GM19035 (cell line): ENCODE data around the gene GRIK3.

Experiments used
- ATAC-seq: cut with Tn5 transposase; IDR thresholded peaks from one replicate; pipeline ENCODE4 v1.9.1; 2021; ENCODE audit not compliant: unreplicated experiment

Gene GRIK3

GRCh38 chr1:37017720-37018119, 16.6 kb downstream of the GRIK3 start:
- ATAC-seq: no peak

- ATAC-seq: no peak
Observed at GRCh38 chr1:37016121-37016520, 18.2 kb downstream of the GRIK3 start.

GRCh38 chr1:37015713-37016112, 18.6 kb downstream of the GRIK3 start:
- ATAC-seq: no peak

- ATAC-seq: no peak
Observed at GRCh38 chr1:37012226-37012625, 22.1 kb downstream of the GRIK3 start.

GRCh38 chr1:37010011-37010410, 24.3 kb downstream of the GRIK3 start:
- ATAC-seq: no peak

GRCh38 chr1:37009521-37009920, 24.8 kb downstream of the GRIK3 start:
- ATAC-seq: no peak

GRCh38 chr1:37006132-37006868, 28.0 kb downstream of the GRIK3 start:
- ATAC-seq: no peak

- no peak for ATAC-seq
Observed at GRCh38 chr1:37002898-37003297, 31.4 kb downstream of the GRIK3 start.

- no peak for ATAC-seq
Observed at GRCh38 chr1:37001703-37002102, 32.6 kb downstream of the GRIK3 start.

- no peak for ATAC-seq
Observed at GRCh38 chr1:36996106-36996505, 38.2 kb downstream of the GRIK3 start.

- ATAC-seq: no peak
Observed at GRCh38 chr1:36994868-36995267, 39.4 kb downstream of the GRIK3 start.

- no peak for ATAC-seq
Observed at GRCh38 chr1:36994294-36994693, 40.0 kb downstream of the GRIK3 start.

GRCh38 chr1:36992139-36992943, 42.0 kb downstream of the GRIK3 start:
- ATAC-seq: no peak

GRCh38 chr1:36991551-36991950, 42.8 kb downstream of the GRIK3 start:
- ATAC-seq: no peak

GRCh38 chr1:36990928-36991327, 43.4 kb downstream of the GRIK3 start:
- ATAC-seq: no peak

GRCh38 chr1:36989241-36989640, 45.1 kb downstream of the GRIK3 start:
- ATAC-seq: no peak

- ATAC-seq: no peak
Observed at GRCh38 chr1:36988741-36989193, 45.5 kb downstream of the GRIK3 start.

- no peak for ATAC-seq
Observed at GRCh38 chr1:36988321-36988720, 46.0 kb downstream of the GRIK3 start.

- ATAC-seq: no peak
Observed at GRCh38 chr1:36987276-36987675, 47.0 kb downstream of the GRIK3 start.

GRCh38 chr1:36986241-36986985, 47.9 kb downstream of the GRIK3 start:
- no peak for ATAC-seq

- no peak for ATAC-seq
Observed at GRCh38 chr1:36984675-36985074, 49.6 kb downstream of the GRIK3 start.

- ATAC-seq: no peak
Observed at GRCh38 chr1:36984026-36984425, 50.3 kb downstream of the GRIK3 start.
